CD4-positive, alpha-beta T cell treated with Interleukin-21 for 1 hour (primary cell): ENCODE results near the gene KCMF1.

Source experiments
- DNase-seq: peaks from one replicate; pipeline ENCODE4 v3.0.0-alpha.2; 2020

KCMF1 gene

GRCh38 chr2:84986018-84986417, 15.1 kb downstream of the KCMF1 start:
- DNase-seq = no peak

DNA sequence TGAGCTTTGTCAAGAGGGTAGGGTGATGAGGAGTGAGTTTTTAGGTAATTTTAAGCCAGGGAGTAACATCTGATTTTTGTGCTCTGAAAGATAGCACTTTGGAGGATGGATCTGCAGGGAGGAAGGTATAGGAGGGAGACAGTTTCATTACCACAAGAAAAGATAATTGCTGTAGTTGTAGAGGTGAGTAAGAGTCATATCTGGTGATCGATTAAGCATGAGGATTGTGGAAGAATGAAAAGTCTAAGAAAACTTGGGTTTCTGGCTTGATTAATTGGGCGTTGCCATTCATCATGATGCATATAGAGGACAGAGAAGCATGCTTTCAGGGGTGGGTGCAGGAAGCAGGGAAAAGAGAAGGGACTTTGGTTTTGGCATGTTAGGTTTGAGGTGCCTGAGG, 18.5 kb downstream of the KCMF1 start:
- no peak for DNase-seq

- DNase-seq = no peak
Observed at GRCh38 chr2:84989927-84990326, 19.0 kb downstream of the KCMF1 start.

GRCh38 chr2:84991404-84992160, 20.6 kb downstream of the KCMF1 start:
- DNase-seq = no peak

DNA sequence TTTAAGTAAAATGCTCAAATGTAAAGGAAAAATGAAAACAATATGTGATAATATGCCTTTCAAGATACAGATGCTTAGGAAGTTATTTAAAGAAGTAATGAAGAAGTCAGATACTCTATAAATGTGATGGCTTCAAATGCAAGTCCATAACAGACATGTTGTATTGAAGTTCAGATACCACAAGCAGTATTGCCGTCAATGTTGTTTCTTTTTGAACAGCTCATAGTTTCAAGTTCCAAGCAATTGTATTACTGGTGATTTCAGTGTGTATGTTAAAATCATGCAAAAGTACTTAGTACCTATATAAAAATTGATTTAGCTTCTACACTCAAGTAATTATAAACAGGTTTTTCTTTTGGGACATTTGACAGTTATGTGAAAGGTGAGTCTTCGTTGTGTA, 24.9 kb downstream of the KCMF1 start:
- DNase-seq = no peak

- DNase-seq = no peak
Observed at GRCh38 chr2:84996909-84997308, 25.9 kb downstream of the KCMF1 start.

- DNase-seq = no peak
Observed at GRCh38 chr2:84999553-84999955, 28.6 kb downstream of the KCMF1 start.

DNA sequence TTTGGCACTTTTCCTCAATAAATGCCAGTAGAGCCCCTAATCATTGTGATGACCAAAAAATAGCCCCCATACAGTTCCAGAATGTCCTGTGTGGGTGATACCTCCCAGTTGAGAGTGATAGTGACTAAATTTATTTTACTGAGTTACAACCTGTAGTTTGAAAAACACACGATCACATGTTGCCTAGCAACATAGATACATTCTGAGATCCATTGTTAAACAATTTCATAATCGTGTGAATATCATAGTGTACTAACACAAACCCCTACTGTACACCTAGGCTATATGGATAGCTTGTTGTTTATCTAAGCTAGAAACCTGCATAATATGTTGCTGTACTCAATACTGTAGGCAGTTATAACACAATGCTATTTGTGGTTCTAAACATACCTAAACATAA, 30.6 kb downstream of the KCMF1 start:
- no peak for DNase-seq

- no peak for DNase-seq
Observed at GRCh38 chr2:85002534-85002933, 31.6 kb downstream of the KCMF1 start.

GRCh38 chr2:85008252-85008651, 37.3 kb downstream of the KCMF1 start:
- DNase-seq = no peak

GRCh38 chr2:85009019-85009618, 38.2 kb downstream of the KCMF1 start:
- no peak for DNase-seq

DNA sequence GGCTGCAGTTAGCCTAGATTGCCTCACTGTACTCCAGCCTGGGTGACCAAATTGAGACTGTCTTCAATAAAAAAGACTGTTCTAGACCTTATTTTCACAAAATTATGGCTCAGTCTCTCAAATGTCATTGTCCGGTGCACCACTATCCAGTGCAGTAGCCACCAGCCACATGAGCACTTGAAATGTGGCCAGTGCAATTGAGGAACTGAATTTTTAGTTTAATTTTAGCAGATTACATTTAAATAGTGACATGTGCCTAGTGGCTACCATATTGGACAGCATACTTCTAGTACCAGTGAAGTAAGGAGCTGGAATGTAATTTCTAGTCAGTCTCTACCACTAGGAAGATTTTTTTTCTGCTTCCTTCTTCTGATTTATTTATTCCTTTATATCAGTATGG, 39.4 kb downstream of the KCMF1 start:
- DNase-seq = no peak

GRCh38 chr2:85011098-85011497, 40.1 kb downstream of the KCMF1 start:
- DNase-seq = no peak

DNA sequence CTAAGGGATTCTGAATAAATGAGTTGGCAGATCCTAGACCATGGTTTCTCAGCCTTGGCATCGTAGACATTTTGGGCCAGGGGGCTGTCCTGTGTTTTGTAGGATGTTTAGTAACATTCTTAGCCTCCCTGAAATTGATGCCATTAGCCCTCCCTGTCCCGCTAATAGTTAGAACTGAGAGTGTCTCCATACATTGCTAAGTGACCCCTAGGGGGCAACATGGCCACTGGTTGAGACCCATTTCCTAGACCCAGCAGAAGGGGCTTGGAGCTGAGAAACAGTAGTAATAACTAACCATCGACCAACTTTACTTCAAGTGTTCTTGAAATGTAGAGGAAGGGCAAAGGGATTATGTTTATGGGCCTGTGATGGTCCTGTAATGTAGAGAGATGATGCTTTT, 40.8 kb downstream of the KCMF1 start:
- no peak for DNase-seq

DNA sequence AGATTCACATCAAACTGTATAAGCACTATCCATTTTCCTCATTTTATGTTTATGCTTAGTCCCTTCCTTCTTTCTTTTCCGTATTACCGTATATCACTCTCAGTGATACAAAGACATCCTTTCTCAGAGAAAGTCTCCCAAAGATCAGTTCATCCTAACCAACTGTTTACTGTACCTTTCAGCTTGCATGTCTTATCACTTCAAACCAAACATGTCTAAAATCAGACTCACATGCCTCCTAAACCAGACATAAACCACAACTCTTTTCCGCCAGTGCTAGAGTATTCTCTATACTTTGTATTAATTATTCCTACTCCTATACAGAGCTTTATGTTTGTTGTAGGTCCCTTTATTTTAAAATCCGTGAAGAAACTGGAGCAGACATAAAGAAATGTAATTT, 41.5 kb downstream of the KCMF1 start:
- DNase-seq = no peak

DNA sequence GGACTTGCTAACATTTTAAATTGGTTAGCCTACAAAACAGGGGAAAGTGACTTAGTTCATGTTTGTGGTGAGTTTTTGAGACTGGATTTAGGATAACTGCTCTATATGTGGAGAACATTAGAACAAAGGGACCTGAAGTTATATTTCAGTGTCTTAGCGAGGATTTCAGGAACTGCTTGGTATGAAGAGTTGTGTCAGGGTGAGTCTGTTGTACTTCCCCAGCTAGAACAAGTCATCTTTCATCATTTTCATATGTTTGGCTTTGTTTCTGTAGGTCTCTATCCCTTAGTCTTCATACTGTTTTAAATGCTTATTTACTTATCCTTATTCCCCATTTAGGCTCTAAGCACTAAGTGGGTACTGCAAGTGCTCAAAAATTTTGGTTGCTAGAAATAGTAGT, 41.9 kb downstream of the KCMF1 start:
- DNase-seq = no peak

- DNase-seq = no peak
Observed at GRCh38 chr2:85015653-85016360, 44.8 kb downstream of the KCMF1 start.

GRCh38 chr2:85016446-85016845, 45.5 kb downstream of the KCMF1 start:
- DNase-seq = no peak

DNA sequence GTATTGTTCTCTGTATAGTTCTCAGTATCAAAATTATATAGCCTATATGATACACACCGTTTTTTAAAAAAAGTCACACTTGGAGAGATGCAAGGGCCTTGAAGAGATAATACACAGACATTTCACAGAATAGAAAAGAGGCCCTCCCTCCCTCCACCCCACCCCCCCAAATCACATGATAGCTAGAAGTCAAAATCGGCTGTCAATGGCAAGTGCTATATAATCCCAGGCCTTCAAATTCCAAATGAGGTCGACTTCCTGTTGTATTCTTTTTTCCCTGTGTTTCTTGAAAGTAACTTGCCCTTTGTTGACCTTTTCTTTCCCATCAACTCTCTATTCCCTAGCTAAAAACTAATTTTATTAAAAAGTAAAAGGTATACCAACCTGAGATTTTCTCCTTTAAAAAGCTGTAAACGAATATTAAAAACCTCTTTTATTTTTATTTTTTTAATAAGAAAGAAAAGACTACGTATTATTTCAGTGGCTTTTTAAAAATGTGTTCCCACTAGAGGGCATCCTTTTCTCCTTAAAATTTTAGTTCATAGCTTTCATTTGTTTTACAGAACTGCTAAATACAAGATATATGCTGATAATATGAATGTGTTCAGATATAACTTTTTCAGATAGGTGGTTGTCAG, 46.6 kb downstream of the KCMF1 start:
- peak; percentile 41 for DNase-seq

GRCh38 chr2:85018049-85018447, 47.1 kb downstream of the KCMF1 start:
- DNase-seq = no peak

GRCh38 chr2:85019121-85019520, 48.2 kb downstream of the KCMF1 start:
- DNase-seq = no peak

- DNase-seq = no peak
Observed at GRCh38 chr2:85022232-85022631, 51.3 kb downstream of the KCMF1 start.

GRCh38 chr2:85024372-85025047, 53.5 kb downstream of the KCMF1 start:
- DNase-seq = no peak
